HG03442 (cell line): ENCODE results near the gene DCAF6.
A peak's percentile ranks its signal among the peaks of the same experiment; 100 is the strongest.
"Not testable (repeated sequence)": the region's sequence is repeated elsewhere in the genome, so short reads cannot be mapped to it uniquely, and the experiment has no call there.

Experiments used
- ATAC-seq: cut with Tn5 transposase; IDR thresholded peaks from one replicate; pipeline ENCODE4 v1.9.1; 2021; ENCODE audit warnings: mild to moderate bottlenecking, moderate library complexity; ENCODE audit not compliant: unreplicated experiment

Gene DCAF6

GRCh38 chr1:167936068-167936929, at the start of gene DCAF6:
DCAF6 (plus strand) TSS chr1:167936683; CDS start chr1:167936912, 229 bp downstream.
- ATAC-seq, result peak; percentile 76

GRCh38 chr1:167887187-167887586, 49.3 kb upstream of the DCAF6 start:
- not testable (repeated sequence) for ATAC-seq

- ATAC-seq, result no peak
Measured at GRCh38 chr1:167890400-167890799, 46.1 kb upstream of the DCAF6 start.

GRCh38 chr1:167893798-167894197, 42.7 kb upstream of the DCAF6 start:
- no peak for ATAC-seq

- ATAC-seq, result no peak
Measured at GRCh38 chr1:167898578-167899222, 37.8 kb upstream of the DCAF6 start.

GRCh38 chr1:167899253-167899681, 37.2 kb upstream of the DCAF6 start:
- peak; percentile 95 for ATAC-seq

- no peak for ATAC-seq
Measured at GRCh38 chr1:167900907-167901306, 35.6 kb upstream of the DCAF6 start.

- ATAC-seq, result no peak
Measured at GRCh38 chr1:167904652-167905130, 31.8 kb upstream of the DCAF6 start.

GRCh38 chr1:167905182-167905581, 31.3 kb upstream of the DCAF6 start:
- no peak for ATAC-seq

GRCh38 chr1:167905671-167906070, 30.8 kb upstream of the DCAF6 start:
- no peak for ATAC-seq

GRCh38 chr1:167909691-167910180, 26.7 kb upstream of the DCAF6 start:
- no peak for ATAC-seq

- ATAC-seq, result no peak
Measured at GRCh38 chr1:167910530-167910929, 26.0 kb upstream of the DCAF6 start.

- no peak for ATAC-seq
Measured at GRCh38 chr1:167911413-167911812, 25.1 kb upstream of the DCAF6 start.

- no peak for ATAC-seq
Measured at GRCh38 chr1:167912294-167912693, 24.2 kb upstream of the DCAF6 start.

- ATAC-seq, result no peak
Measured at GRCh38 chr1:167913895-167914496, 22.5 kb upstream of the DCAF6 start, which contains the start of gene ADCY10. ADCY10 (minus strand) TSS chr1:167914134; CDS start chr1:167905140, 8,994 bp downstream.

- ATAC-seq, result no peak
Measured at GRCh38 chr1:167915569-167915968, 20.9 kb upstream of the DCAF6 start.

GRCh38 chr1:167916766-167917511, 19.5 kb upstream of the DCAF6 start:
- ATAC-seq, result no peak

GRCh38 chr1:167922023-167922422, 14.5 kb upstream of the DCAF6 start:
- no peak for ATAC-seq

- ATAC-seq, result no peak
Measured at GRCh38 chr1:167922611-167923074, 13.8 kb upstream of the DCAF6 start.

GRCh38 chr1:167923324-167924056, 13.0 kb upstream of the DCAF6 start:
- ATAC-seq, result no peak
